GM18519 (cell line): ENCODE measurements around the gene IL3.

Source experiments
- ATAC-seq: cut with Tn5 transposase; IDR thresholded peaks from one replicate; pipeline ENCODE4 v1.9.1; 2021; ENCODE audit warnings: mild to moderate bottlenecking, moderate library complexity; ENCODE audit not compliant: unreplicated experiment, low FRiP score

Gene IL3

GRCh38 chr5:132060501-132061161, at the start of gene IL3:
Gene IL3 (plus strand): TSS chr5:132060655. CDS start chr5:132060707, 52 bp downstream.
- no peak for ATAC-seq

- ATAC-seq, result no peak
Observed at GRCh38 chr5:132010989-132011621, 49.4 kb upstream of the IL3 start.

GRCh38 chr5:132011622-132012343, 48.7 kb upstream of the IL3 start, which contains the start of gene ACSL6:
Gene ACSL6 (minus strand): TSS chr5:132011658. CDS start chr5:132011553, 105 bp downstream.
- ATAC-seq, result no peak

- no peak for ATAC-seq
Observed at GRCh38 chr5:132012371-132013005, 48.0 kb upstream of the IL3 start.

GRCh38 chr5:132013006-132013689, 47.3 kb upstream of the IL3 start:
- ATAC-seq, result no peak

- no peak for ATAC-seq
Observed at GRCh38 chr5:132013711-132014110, 46.7 kb upstream of the IL3 start.

GRCh38 chr5:132016721-132017250, 43.7 kb upstream of the IL3 start:
- ATAC-seq, result no peak

- ATAC-seq, result no peak
Observed at GRCh38 chr5:132017316-132017715, 43.1 kb upstream of the IL3 start.

- no peak for ATAC-seq
Observed at GRCh38 chr5:132017738-132018625, 42.5 kb upstream of the IL3 start.

- no peak for ATAC-seq
Observed at GRCh38 chr5:132019337-132019736, 41.1 kb upstream of the IL3 start.

- peak; percentile 97 for ATAC-seq
Observed at GRCh38 chr5:132019857-132020555, 40.4 kb upstream of the IL3 start.

- ATAC-seq, result peak; percentile 10
Observed at GRCh38 chr5:132020568-132021339, 39.7 kb upstream of the IL3 start.

GRCh38 chr5:132021654-132022053, 38.8 kb upstream of the IL3 start:
- ATAC-seq, result no peak

GRCh38 chr5:132022737-132023136, 37.7 kb upstream of the IL3 start:
- no peak for ATAC-seq

- no peak for ATAC-seq
Observed at GRCh38 chr5:132023258-132024116, 37.0 kb upstream of the IL3 start.

GRCh38 chr5:132024117-132024435, 36.4 kb upstream of the IL3 start:
- no peak for ATAC-seq

GRCh38 chr5:132024789-132025402, 35.6 kb upstream of the IL3 start:
- no peak for ATAC-seq
